WTC11 (cell line): ENCODE data around the gene WDR7. TPM values are rescaled to one million over a fixed set of nuclear protein-coding genes. Genes with fewer than 3 reads are reported as not detected.

Experiments used
- ATAC-seq: fragments of 200-7000 bp; cut with Tn5 transposase; 2 replicates; pipeline ENCODE4 v1.10.0; 2021; ENCODE audit warnings: mild to moderate bottlenecking, moderate library complexity
- CTCF ChIA-PET: fragments of 300-600 bp; sonication (Branson Sonifier 250); formaldehyde crosslinking; loops from one replicate; lab custom pipeline; 2021; ENCODE audit warnings: antibody characterized with exemption; lab: Charles Lee
- POLR2A ChIA-PET: fragments of 350-600 bp; sonication (Branson Sonifier 250); formaldehyde crosslinking; loops from one replicate; lab custom pipeline; 2021; ENCODE audit warnings: antibody characterized with exemption; lab: Charles Lee
- DNase-seq: peaks from one replicate; pipeline ENCODE4 v3.0.0; 2021; ENCODE audit warnings: low spot score
- H3K27ac Mint-ChIP-seq: 2 replicates; pipeline ENCODE4 v1.8.0; 2021; ENCODE audit warnings: mixed read lengths
- H3K27me3 Mint-ChIP-seq: 2 replicates; pipeline ENCODE4 v1.8.0; 2021; ENCODE audit warnings: low read depth, mild to moderate bottlenecking, moderate library complexity, mixed read lengths
- H3K36me3 Mint-ChIP-seq: 2 replicates; pipeline ENCODE4 v1.8.0; 2021; ENCODE audit warnings: mixed read lengths
- H3K4me1 Mint-ChIP-seq: 2 replicates; pipeline ENCODE4 v1.8.0; 2022; ENCODE audit warnings: mixed read lengths
- H3K4me3 Mint-ChIP-seq: 2 replicates; pipeline ENCODE4 v1.8.0; 2021; ENCODE audit warnings: mild to moderate bottlenecking, moderate library complexity, mixed read lengths
- H3K9me3 Mint-ChIP-seq: 2 replicates; pipeline ENCODE4 v1.8.0; 2021; ENCODE audit warnings: mixed read lengths
- ARID4B ChIP-seq: sonication (generic); formaldehyde crosslinking; IDR thresholded peaks from 2 replicates; pipeline ENCODE4 v1.8.0; 2023; ENCODE audit warnings: missing genetic modification reagents, mild to moderate bottlenecking, borderline replicate concordance
- CREM ChIP-seq: sonication (generic); formaldehyde crosslinking; IDR thresholded peaks from 2 replicates; pipeline ENCODE4 v1.8.1; 2022; ENCODE audit warnings: mild to moderate bottlenecking, missing genetic modification reagents, moderate library complexity
- ESRRA ChIP-seq: sonication (generic); formaldehyde crosslinking; IDR thresholded peaks from 2 replicates; pipeline ENCODE4 v1.8.1; 2022; ENCODE audit warnings: mild to moderate bottlenecking, missing genetic modification reagents, borderline replicate concordance
- GRHL2 ChIP-seq: fragments of 250-450 bp; sonication (Bioruptor Pico); IDR thresholded peaks from 2 replicates; pipeline ENCODE4 v1.8.0; 2022; ENCODE audit warnings: mild to moderate bottlenecking, moderate library complexity; ENCODE audit not compliant: insufficient replicate concordance, severe bottlenecking
- MYBL2 ChIP-seq: sonication (generic); formaldehyde crosslinking; IDR thresholded peaks from 2 replicates; pipeline ENCODE4 v1.8.1; 2023; ENCODE audit warnings: mild to moderate bottlenecking, moderate library complexity, missing genetic modification reagents
- NFATC4 ChIP-seq: fragments of 250-450 bp; sonication (Bioruptor Pico); IDR thresholded peaks from 2 replicates; pipeline ENCODE4 v1.9.0; 2021; ENCODE audit warnings: mild to moderate bottlenecking
- NFE2L1 ChIP-seq: sonication (generic); formaldehyde crosslinking; IDR thresholded peaks from 2 replicates; pipeline ENCODE4 v1.8.1; 2023; ENCODE audit warnings: missing genetic modification reagents
- OVOL2 ChIP-seq: fragments of 250-450 bp; sonication (Bioruptor Pico); IDR thresholded peaks from 2 replicates; pipeline ENCODE4 v1.9.0; 2021; ENCODE audit warnings: mild to moderate bottlenecking, borderline replicate concordance
- SMAD4 ChIP-seq: sonication (generic); formaldehyde crosslinking; IDR thresholded peaks from 2 replicates; pipeline ENCODE4 v1.8.0; 2022; ENCODE audit warnings: mild to moderate bottlenecking, missing genetic modification reagents
- STAT6 ChIP-seq: sonication (generic); formaldehyde crosslinking; conservative IDR thresholded peaks from 2 replicates; pipeline ENCODE4 v1.8.1; 2023; ENCODE audit warnings: mild to moderate bottlenecking, low read depth, missing genetic modification reagents, moderate library complexity
- USF2 ChIP-seq: sonication (generic); formaldehyde crosslinking; IDR thresholded peaks from 2 replicates; pipeline ENCODE4 v1.8.1; 2023; ENCODE audit warnings: mild to moderate bottlenecking, missing genetic modification reagents, moderate library complexity
- ZMAT4 ChIP-seq: fragments of 250-450 bp; sonication (Bioruptor Pico); IDR thresholded peaks from 2 replicates; pipeline ENCODE4 v1.9.0; 2021; ENCODE audit warnings: mild to moderate bottlenecking
- ZNF263 ChIP-seq: sonication (generic); formaldehyde crosslinking; IDR thresholded peaks from 2 replicates; pipeline ENCODE4 v1.8.1; 2022; ENCODE audit warnings: low read depth, mild to moderate bottlenecking, moderate library complexity, missing genetic modification reagents
- ZNF281 ChIP-seq: sonication (generic); formaldehyde crosslinking; IDR thresholded peaks from 2 replicates; pipeline ENCODE4 v1.8.0; 2023; ENCODE audit warnings: mild to moderate bottlenecking, missing genetic modification reagents
- ZNF416 ChIP-seq: fragments of 250-450 bp; sonication (Bioruptor Pico); IDR thresholded peaks from 2 replicates; pipeline ENCODE4 v1.9.0; 2021; ENCODE audit warnings: mild to moderate bottlenecking, inconsistent platforms
- ZNF425 ChIP-seq: fragments of 250-450 bp; sonication (Bioruptor Pico); conservative IDR thresholded peaks from 2 replicates; pipeline ENCODE4 v1.9.0; 2021; ENCODE audit warnings: mild to moderate bottlenecking
- ZNF532 ChIP-seq: fragments of 250-450 bp; sonication (Bioruptor Pico); IDR thresholded peaks from 2 replicates; pipeline ENCODE4 v1.9.0; 2021; ENCODE audit warnings: mild to moderate bottlenecking, borderline replicate concordance
- total RNA-seq: library from RNA; stranded (reverse); gene quantifications from 3 replicates; pipeline ENCODE4 v1.2.3, GENCODE V29; 2021

Gene WDR7
- total RNA-seq, 1 experiment from 2014 or later: 12.2 TPM

- ATAC-seq: peak; percentile 21
- CTCF ChIA-PET: interaction anchor here (1.5 kb wide), 1 partner anchor 386 kb away, joined by 5 read pairs; no protein-coding TSS in a partner anchor
- TF ChIP-seq SMAD4: no peak
- TF ChIP-seq ARID4B (CRISPR knock-in tag): no peak
- TF ChIP-seq ZNF281 (CRISPR knock-in tag): no peak
- no peak for TF ChIP-seq MYBL2 (CRISPR knock-in tag)
- TF ChIP-seq CREM (CRISPR knock-in tag): no peak
- no peak for TF ChIP-seq ZNF416 (CRISPR knock-in tag)
- TF ChIP-seq ZMAT4 (CRISPR knock-in tag): no peak
- TF ChIP-seq USF2 (CRISPR knock-in tag): no peak
- TF ChIP-seq OVOL2 (CRISPR knock-in tag): no peak
- no peak for TF ChIP-seq STAT6
- TF ChIP-seq ZNF425 (CRISPR knock-in tag): no peak
- no peak for TF ChIP-seq NFE2L1 (CRISPR knock-in tag)
- TF ChIP-seq ZNF532 (CRISPR knock-in tag): no peak
- no peak for TF ChIP-seq NFATC4 (CRISPR knock-in tag)
- TF ChIP-seq ZNF263 (CRISPR knock-in tag): no peak
- TF ChIP-seq GRHL2: no peak
- TF ChIP-seq ESRRA: no peak
Observed at GRCh38 chr18:57052173-57052572, 401.0 kb downstream of the WDR7 start.

More at GRCh38 chr18:57052173-57052572, 401.0 kb downstream of the WDR7 start:
- no peak overlapping the region for H3K4me3 Mint-ChIP-seq
- H3K27me3 Mint-ChIP-seq: 0 out of 2 replicates have a peak, but pooled peaks cover 3% of the 10 kb centered on the region
- H3K27ac Mint-ChIP-seq: no peak overlapping the region
- POLR2A ChIA-PET: no interaction called here
- peaks cover 30% of the 10 kb centered on the region for H3K9me3 Mint-ChIP-seq
- peaks cover 30% of the 10 kb centered on the region for H3K36me3 Mint-ChIP-seq
- DNase-seq: no peak
- peaks cover 14% of the 10 kb centered on the region for H3K4me1 Mint-ChIP-seq
